Uterus (tissue), 2 donors: ENCODE data around the gene DTD1.

ENCODE experiments used
- POLR2A ChIP-seq, 2 donors: fragments of 450-650 bp; IDR thresholded peaks; one replicate each; pipeline ENCODE4 v1.6.1; 2016; ENCODE audit warnings: antibody characterized with exemption in 2 of 2, mild to moderate bottlenecking in 1 of 2, moderate library complexity in 1 of 2
- TF ChIP-seq, protein P1 (sequence below), 4 experiments: fragments of 200-600 bp in 2 of 4; fragments of 450-650 bp in 2 of 4; sonication (generic) in 2 of 4; IDR thresholded peaks; one replicate each; pipeline ENCODE4 v1.5.1; 2016 to 2019; ENCODE audit warnings: antibody characterized with exemption in 4 of 4, mild to moderate bottlenecking in 2 of 4, moderate library complexity in 1 of 4

DNA sequence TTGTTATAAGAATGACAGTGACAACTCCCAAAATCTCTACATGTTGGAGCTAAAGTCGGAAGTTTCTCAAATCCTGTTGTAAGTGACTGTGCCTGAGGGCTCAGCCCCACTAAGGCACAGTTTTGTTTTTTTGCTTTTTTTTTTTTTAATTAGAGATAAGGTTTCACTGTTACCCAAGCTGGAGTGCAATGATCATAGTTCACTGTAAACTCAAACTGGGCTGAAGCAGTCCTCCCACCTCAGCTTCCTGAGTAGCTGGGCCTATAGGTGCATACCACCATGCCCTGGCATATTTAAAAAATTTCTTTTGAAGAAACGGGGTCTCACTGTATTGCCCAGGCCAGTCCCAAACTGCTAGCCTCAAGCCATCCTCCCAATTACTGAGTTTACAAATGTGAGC, 96.9 kb downstream of the DTD1 start:
- TF ChIP-seq, protein P1, sequence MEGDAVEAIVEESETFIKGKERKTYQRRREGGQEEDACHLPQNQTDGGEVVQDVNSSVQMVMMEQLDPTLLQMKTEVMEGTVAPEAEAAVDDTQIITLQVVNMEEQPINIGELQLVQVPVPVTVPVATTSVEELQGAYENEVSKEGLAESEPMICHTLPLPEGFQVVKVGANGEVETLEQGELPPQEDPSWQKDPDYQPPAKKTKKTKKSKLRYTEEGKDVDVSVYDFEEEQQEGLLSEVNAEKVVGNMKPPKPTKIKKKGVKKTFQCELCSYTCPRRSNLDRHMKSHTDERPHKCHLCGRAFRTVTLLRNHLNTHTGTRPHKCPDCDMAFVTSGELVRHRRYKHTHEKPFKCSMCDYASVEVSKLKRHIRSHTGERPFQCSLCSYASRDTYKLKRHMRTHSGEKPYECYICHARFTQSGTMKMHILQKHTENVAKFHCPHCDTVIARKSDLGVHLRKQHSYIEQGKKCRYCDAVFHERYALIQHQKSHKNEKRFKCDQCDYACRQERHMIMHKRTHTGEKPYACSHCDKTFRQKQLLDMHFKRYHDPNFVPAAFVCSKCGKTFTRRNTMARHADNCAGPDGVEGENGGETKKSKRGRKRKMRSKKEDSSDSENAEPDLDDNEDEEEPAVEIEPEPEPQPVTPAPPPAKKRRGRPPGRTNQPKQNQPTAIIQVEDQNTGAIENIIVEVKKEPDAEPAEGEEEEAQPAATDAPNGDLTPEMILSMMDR (IDR thresholded peaks at IDR 0.05), result no peak
- no peak for TF ChIP-seq POLR2A (IDR thresholded peaks at IDR 0.05)
